ENCODE results near the gene UPK2. TPM values are rescaled to one million over a fixed set of nuclear protein-coding genes. Genes with fewer than 3 reads are reported as not detected.

Gene UPK2
- polyA plus RNA-seq, 3 donors = 0.14 to 0.16 TPM; not detected in 1

DNA sequence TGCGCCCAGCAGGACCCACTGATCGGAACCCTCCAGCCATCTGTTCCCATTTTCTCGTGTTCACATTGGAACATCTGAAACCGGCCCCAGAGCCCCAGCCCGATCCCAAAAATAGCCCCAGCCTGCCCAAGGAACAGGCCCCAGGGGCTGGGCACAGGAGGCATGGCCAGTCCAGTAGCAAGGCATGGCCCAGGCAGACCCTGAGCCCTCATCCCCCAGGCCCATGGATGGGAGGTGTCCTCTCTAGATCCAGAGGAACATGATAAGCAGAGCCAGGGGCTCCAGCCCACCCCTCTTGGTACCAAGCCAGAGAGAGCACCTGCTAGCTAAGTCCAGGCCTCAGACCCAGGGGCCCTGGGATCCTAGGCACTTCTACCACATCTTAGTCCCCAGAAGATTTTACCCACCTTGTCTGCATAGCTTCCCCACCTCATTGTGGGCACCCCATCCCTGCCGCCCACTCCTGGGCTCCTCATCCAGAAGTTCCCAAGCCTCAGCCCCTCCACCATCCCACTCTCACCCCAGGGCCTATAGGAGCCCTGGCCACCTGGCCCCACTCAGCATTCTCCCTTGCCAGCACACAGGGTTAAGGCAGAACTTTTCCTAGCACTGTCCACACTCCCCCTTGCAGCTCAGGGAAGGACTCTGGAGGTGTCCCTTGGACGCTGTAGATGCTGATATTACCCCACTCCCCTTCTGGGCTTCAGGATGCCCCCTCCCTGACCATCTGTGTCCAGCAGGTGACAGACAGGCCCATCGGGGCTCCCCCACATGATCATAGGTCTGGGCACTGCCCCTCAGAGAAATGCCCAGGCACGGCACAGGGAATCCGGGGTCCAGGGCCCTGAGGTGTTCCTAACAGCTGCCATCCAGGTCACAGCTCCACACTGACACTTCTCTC is 39.9 kb upstream of the UPK2 start:
- H3K27ac ChIP-seq (ENCODE audit: low read depth, low read length) = peak overlapping the region; percentile 87
- WGBS, 3 donors = 36 to 52% (median 52%) methylated on average over 10 of the region's 10 CpGs

DNA sequence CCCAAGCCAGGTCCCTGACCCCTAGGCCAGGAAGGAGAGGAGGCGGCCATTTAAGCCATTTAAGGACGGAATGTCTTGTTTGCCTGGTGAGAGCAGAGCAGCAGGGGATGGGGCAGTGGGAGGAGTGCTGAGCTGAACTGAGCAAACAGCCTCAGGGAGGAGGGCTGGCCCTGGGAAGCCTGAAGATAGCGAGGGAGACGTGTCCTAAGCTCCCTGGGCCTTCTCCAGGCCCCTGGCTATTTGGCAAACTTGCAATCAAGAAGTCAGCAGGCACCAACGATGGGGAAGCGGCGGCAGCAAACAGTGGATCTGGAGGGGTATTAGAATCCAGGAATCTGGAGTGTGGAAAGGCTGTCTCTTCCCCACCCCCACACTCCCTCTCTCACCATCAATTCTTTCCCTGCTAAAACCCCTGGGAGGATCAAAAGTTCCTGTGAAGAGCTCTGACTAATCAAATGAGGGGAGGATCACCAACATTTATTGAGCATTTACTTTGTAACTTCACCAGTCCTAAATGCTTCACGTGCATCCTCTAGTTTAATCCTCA is 39.2 kb upstream of the UPK2 start:
- 16 to 52% (median 42%) methylated on average over 8 of the region's 8 CpGs for WGBS, 3 donors

DNA sequence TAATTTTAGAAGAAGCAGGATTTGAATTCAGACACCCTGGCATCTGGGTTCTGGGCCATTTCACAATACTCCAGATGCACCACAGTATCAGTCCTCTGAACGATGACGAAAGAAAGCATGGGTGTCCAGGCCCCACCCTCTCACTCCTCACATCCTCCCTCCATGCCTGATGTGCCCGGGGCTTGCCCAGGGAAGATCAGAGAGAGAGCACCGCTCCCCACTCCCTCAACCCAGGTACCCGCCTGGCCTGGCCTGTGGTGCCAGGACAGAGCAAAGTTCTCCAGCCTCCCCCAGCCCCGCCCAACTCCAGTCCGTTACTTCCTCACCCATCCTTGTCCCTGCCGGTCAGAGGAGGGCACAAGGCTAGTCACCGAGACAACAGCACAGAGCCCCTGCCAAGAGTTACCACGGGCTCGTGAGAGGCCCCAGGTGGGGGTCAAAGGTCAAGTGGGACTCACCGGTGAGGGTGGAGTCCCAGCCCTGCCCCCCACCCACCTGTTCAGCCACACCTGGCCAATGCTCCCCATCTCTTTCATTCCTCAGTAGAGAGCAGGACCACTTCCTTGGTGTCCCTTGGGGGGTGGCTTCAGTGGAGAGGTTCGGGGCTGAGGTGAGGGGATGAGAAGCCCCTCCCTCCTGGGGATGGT is 38.5 kb upstream of the UPK2 start:
- WGBS, 3 donors = 6 to 9% (median 8%) methylated on average over 12 to 13 of the region's 13 CpGs
- peak overlapping the region; percentile 97 for H3K27ac ChIP-seq (ENCODE audit: low read depth, low read length)

More for the DNA sequence above, 39.2 kb upstream of the UPK2 start:
- H3K27ac ChIP-seq (ENCODE audit: low read depth, low read length) = peak overlapping the region; percentile 87

DNA sequence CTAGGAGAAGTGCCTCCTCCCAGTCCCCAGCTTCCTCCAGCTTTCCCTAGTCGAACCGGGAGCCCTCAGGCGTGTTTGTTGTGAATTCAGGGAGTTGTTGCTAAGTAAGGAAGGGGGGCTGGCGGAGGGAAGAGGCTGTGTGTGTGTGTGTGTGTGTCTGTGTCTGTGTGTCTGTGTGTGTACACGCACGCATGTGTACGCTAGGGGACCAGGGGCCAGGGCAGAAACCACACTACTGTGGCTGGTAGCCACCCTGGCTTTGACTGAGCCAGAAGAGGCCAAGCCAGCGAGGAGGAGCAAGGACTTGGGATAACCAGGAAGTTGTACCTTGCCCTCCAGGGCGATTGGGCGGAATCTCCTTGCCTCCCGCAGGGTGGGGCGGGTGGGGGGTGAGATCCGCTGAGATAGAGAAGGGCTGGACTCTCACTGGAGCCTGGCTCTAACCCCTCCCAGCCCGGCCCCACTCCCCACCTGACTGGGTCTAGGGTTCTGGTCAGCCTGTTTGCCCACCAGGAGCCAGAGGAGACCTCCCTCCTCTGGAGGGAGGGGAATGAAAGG is 37.9 kb upstream of the UPK2 start:
- WGBS, 3 donors = 2 to 17% (median 17%) methylated on average over 14 of the region's 14 CpGs

DNA sequence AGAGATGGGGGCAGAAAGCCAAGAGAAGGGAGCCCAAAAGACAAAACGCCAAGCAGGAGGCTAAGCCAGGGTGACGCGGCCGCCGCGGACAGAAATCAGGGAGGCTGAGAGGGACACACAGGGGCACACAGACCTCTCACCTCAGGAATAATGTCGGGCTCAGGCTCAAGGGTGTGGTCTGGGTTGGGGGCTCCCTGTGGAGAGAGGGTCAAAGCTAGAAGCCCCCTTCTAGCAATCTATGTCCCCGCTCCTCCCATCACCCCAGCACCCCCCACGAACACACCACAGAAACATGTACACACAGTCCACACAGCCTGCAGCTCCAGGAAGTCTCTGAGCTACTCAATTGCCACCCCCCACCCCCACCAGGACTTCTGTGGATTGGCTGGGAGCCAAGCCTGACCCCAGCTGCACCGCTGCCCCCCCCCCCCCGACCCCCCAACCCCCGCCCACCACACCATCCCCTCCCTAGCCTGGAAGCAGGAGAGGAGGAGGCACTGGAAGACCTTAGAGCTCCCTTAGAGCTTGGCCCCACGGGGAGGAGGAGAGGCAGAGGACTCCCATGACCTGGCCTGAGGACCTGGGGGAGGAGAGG is 37.3 kb upstream of the UPK2 start:
- WGBS, 3 donors = 4 to 27% (median 12%) methylated on average over 9 to 11 of the region's 13 CpGs
- peak overlapping the region; percentile 97 for H3K27ac ChIP-seq (ENCODE audit: low read depth, low read length)

More for the DNA sequence above, 37.9 kb upstream of the UPK2 start:
- H3K27ac ChIP-seq (ENCODE audit: low read depth, low read length) = peak overlapping the region; percentile 97

DNA sequence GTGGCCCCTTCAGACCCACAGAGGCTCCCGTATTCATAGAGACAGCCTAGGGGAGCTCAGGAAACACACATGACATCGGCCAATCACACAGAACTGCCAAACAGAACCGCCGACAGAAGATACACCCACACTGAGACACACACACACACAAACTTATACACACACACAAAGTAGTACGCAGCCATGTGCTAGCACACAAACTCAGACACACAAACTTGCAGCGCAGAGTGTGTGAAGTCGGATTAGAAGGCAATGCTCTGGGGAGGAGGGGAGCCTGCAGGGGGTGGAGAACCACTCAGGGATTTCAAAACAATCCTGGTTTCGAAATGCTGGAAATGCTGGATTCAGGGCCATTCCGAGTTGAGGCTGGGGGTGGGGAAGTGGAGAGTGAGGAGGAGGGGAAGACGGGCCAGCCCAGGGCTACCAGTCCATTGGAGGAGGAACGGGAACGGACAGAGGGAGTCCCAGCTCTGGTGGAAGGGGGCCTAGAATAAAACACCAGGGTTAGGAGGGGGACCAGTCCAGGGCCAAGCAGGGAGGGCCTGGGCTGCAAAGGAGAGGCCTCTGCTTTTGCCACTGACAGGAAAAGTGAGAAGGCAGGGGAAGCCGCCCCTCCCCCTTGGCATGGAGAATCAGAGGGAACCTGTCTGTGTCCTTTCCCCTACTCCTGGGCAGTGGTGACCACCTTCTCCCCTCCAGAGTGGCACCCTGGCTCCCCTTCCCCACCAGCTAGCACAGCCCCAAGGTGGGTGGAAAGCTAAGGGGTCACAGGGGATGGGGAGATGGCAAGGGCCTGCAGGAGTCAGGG is 34.8 kb upstream of the UPK2 start:
- WGBS, 3 donors = 6 to 15% (median 12%) methylated on average over 13 of the region's 13 CpGs
- peak overlapping the region; percentile 8 for H3K27ac ChIP-seq (ENCODE audit: low read depth, low read length)

DNA sequence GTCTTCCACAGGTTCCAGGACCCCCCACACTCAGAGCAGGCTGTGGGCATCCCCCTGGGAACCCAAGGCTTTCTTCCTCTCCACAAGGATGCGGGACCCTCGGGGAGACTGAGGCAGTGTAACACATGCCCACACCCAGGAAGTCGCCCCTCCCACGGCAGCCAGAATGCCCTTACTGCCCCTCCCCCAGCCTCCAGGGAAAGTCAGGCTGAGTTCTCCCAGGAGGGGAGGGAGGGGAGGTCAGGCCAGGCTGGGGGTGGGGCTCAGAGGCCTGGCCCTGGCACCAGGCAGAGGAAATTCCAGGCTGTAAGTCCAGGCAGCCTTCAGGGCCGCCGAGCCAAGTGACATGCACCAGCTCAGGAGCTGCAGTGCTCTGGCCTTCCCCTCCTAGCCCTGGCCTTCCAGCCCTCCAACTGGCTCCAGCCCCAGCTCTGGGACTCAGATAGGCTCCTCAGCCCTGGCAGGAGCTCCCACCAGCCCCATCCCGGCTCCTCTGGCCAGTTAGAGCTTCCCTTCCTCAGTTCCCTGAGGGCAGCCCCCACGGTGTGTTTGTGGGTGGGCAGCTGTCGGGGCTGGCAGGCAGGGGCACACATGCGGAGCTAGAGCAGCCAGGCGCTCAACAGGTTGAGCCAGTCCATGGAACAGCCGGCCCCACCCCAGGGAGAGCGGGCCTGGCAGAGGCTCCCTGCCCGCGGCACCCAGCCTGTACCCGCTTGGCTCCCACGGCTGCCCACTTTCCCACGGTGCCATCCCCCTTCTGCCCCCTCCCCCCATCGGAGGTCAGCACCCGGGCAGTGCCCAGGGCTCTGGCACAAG is 34.0 kb upstream of the UPK2 start:
- 14 to 31% (median 26%) methylated on average over 19 to 20 of the region's 20 CpGs for WGBS, 3 donors
- no peak overlapping the region for H3K27ac ChIP-seq (ENCODE audit: low read depth, low read length)

DNA sequence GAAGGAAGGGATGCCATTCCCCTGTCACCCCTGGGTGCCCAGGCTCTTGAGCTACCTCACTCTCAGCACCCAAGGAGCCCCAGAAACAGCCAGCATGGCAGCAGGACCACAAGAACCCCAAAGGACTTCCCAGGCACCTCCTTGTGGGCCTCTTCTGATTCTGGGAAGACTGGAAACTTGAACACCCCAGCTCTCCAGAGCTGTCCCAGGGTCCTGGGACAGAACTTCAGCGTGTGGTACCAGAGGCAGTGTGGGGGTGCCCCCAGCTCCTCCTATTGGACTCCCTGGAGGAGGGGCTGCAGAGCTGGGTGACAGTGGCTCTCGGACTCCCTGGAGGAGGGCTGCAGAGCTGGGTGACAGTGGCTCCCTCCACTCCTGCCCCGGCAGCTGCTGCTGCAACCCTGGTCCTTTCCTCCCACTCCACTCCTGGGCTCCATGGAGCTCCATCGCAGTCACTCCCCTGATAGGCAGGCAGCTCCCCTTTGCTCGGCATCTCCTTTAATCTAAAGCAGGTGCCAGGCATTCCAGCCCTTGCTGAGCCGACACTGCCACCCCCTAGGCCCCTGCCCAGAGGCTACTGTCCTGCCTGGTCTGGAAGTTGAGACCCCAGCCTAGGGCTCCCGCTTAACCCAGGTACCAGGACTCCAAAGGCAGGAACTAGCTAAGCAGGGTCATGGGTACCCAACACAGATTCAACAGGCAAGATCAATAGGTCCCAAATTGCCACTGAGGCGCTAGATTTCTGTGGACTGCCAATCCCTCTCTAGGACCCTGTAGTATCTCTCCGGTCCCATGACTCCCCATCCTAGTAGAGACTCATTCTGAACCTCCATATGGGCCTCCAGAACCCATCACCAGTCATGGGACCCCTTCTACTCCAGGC is 33.1 kb upstream of the UPK2 start:
- no peak overlapping the region for H3K27ac ChIP-seq (ENCODE audit: low read depth, low read length)
- WGBS, 3 donors = 24 to 58% (median 46%) methylated on average over 9 of the region's 9 CpGs

DNA sequence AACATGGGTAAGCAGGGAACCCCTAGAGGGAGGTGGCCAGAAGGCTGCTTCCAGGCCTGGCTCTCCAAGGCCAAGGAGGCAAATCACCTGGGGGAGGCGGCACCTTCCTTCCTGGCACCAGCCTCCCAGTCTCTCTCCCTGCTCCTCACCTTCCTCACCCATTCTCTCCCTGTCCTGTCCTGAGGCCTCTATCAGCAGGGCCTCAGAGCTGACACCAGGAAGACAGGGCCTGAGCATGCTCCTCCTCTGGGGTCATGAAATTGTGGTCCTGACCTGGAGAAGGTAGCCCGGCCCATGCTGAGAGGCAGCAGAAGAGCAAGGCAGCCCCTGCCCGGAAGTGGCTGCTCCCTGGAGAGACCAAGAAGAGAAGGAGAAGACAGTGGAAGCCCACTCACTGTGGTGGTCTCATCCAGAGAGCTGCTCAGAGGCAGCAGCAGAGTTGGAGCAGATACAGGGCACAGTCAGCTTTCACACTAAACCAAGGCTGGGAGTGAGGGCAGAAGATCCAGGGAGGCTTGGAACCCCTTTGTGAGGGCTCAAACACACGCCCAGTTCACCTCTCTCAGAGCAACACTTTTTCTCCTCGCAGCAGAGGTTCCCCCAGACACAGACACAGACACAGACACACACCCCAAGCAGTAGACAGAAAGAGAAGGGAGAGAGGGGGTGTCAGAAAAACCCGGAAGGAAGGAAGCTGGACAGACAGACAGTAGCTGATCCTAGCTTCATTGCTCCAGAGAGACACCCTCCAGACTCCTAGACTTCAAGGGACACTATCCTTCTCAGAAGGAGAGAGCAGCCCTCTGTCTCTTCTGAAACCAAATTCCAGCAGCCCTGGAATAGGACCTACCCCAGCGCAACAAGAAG is 32.1 kb upstream of the UPK2 start:
- 2 to 18% (median 16%) methylated on average over 7 of the region's 7 CpGs for WGBS, 3 donors
- peak overlapping the region; percentile 73 for H3K27ac ChIP-seq (ENCODE audit: low read depth, low read length)

DNA sequence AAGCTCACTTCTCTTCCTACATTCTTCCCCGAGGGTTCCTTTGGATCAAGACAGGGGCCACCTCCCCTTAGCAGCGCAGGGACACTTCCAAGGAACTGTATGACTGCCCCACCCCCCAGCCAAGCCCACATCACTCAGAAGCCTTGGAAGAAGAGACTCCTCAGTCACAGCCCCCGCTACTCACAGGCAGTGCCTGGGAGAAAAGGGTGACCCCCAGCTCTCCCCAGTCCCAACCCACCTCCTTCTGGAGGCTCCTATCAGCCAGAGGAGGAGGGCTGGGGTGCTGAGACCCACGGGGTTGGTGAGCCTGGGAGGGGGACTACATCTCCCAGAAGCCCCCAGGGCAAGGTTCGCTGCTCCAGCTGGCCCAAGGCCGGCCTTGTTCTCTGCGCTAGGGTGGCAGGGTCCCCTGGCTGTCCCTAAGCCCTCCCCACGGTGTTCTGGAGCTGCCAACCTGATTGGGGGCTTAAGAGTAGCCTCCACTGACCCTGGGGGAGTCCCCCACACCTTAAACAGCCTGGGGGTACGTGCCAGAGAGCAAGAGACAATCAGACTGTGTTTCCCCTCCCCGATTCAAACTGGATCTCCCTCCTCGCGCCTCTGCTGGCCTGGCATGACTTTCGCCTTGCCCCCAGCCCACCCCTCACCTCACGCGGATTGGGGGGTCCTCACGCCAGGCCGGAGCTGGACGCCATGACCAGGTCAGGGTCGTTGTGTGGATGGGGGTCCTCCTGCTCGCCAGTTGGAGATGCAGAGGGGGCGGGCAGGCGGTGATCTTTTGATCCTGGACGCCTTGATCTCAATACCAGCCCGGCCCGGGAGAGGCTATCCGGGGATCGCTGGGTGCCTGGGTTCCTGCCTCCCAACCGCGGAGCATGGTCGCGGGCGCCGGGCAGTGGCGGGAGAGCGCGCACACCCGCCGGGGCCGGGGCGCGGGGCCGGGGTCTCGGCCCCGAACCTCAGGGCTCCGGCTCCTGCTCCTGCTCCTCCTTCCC is 31.2 kb upstream of the UPK2 start:
- H3K27ac ChIP-seq (ENCODE audit: low read depth, low read length) = peak overlapping the region; percentile 30
- 0 to 1% (median 0%) methylated on average over 41 to 45 of the region's 45 CpGs for WGBS, 3 donors

DNA sequence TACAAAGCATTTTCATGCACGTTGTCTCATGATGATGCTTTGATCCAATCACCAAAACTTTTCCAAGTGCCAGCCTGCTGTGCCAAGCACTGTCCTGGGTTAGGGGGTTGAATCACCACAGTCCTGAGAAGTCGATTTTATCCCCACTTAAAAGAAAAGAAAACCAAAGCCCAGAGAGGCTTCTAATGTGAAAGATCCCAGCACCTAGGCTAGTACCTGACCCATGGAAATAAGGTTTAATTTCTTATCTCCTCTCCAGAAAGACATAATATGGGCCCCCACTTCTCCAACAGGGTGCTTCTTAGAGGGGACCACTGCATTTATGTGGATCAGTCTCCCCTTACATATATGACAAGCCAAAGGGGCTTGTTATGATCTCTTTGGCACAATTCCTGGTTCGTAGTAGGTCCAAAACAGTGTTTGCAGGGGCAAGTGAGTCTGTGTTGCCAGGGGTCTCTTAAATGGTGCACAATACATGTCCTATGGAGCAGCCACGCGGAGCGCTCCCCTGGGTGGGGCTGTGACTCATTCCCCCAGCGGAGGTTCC is 28.5 kb upstream of the UPK2 start:
- WGBS, 3 donors = 6 to 12% (median 9%) methylated on average over 7 of the region's 7 CpGs
- no peak overlapping the region for H3K27ac ChIP-seq (ENCODE audit: low read depth, low read length)

DNA sequence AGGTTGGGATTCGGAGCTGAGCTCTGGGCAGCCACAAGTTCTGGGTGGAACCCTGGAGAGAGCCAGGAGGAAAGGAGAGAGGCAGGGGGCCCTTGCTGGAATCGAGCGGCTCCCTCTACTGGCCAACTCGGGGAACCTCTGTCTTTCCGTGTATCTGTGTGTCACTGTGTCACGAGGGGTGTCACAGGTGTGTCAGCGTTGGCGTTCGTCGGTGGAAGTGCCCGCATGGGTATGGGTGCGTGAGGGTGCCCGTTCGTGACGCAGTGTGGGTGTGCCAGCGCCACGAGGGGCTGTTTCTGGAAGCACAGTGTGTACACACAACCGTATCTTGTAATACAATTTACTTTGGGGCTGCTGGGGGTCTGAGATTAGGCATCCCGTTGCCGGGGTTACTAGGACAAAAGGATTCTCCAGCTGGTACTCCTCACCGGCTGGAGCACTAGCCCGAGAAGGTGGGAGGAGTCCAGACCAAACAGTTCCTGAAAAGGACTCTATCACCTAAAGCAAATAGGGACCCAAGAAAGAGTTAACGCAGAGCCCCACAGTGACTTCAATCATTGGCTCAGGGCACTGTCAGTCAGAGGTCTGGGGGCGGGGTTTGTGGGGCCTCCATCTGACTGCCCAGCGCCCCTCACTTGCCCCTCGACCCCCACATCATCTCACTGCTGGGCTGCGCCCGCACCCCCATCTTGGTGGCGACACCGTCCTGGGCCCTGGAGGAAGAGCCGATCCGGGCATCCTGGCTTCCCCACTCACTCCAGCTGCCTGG is 27.8 kb upstream of the UPK2 start:
- no peak overlapping the region for H3K27ac ChIP-seq (ENCODE audit: low read depth, low read length)
- WGBS, 3 donors = 0% methylated on average over 32 of the region's 32 CpGs

DNA sequence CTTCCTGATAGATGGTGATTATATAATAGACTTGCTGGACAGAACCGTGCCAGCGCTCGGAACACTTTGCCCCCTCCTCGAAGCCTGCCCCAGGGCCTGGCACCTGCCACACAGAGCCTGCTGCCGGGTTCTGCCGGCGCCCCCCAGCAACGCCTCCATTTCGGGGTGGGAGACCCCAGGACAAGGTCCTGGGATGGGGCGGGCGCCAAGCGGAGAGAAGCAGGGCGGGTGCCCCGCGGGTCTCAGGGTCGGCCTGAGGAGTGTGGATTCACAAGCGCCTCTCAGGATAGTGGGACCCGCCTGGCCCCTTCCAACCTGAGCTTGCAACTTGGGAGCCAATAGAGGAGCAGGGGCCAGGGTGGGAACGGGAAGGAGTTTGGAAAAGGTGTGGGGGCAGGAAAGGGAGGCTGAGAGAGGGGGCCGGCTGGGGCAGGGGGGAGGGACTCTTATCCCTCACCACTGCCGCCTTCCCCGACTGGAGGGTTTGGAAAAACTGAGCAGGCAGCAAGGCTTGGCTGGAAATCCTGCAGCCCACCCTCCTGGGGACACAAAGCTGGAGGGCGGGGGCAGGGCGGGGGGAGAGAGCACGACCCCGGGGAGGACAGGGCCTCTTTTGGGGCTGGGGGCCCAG is 27.1 kb upstream of the UPK2 start:
- WGBS, 3 donors = 0 to 1% (median 1%) methylated on average over 20 to 25 of the region's 26 CpGs
- no peak overlapping the region for H3K27ac ChIP-seq (ENCODE audit: low read depth, low read length)
